HG02973 (cell line): ENCODE measurements around the gene PFDN4.

ENCODE experiments used
- ATAC-seq: cut with Tn5 transposase; IDR thresholded peaks from one replicate; pipeline ENCODE4 v1.9.1; 2021; ENCODE audit warnings: moderate library complexity; ENCODE audit not compliant: unreplicated experiment

The PFDN4 gene

GRCh38 chr20:54173653-54174456 is 34.0 kb upstream of the PFDN4 start, which contains the start of gene CYP24A1:
Gene CYP24A1 (minus strand): TSS chr20:54173986. CDS start chr20:54173579, 407 bp downstream.
- ATAC-seq: no peak

GRCh38 chr20:54174457-54175175 is 33.3 kb upstream of the PFDN4 start:
- no peak for ATAC-seq

GRCh38 chr20:54176610-54177009 is 31.3 kb upstream of the PFDN4 start:
- ATAC-seq: no peak

GRCh38 chr20:54177378-54177777 is 30.5 kb upstream of the PFDN4 start:
- no peak for ATAC-seq

GRCh38 chr20:54178256-54178655 is 29.6 kb upstream of the PFDN4 start:
- no peak for ATAC-seq

GRCh38 chr20:54179946-54180345 is 27.9 kb upstream of the PFDN4 start:
- ATAC-seq: no peak

- ATAC-seq: no peak
These were observed 27.0 kb upstream of the PFDN4 start for GRCh38 chr20:54180931-54181330.

GRCh38 chr20:54184071-54184470 is 23.8 kb upstream of the PFDN4 start:
- no peak for ATAC-seq

- ATAC-seq: no peak
These were observed 22.8 kb upstream of the PFDN4 start for GRCh38 chr20:54184904-54185626.

- no peak for ATAC-seq
These were observed 19.6 kb upstream of the PFDN4 start for GRCh38 chr20:54188132-54188849.

GRCh38 chr20:54189630-54190029 is 18.3 kb upstream of the PFDN4 start:
- no peak for ATAC-seq

- ATAC-seq: no peak
These were observed 17.7 kb upstream of the PFDN4 start for GRCh38 chr20:54190217-54190616.

- no peak for ATAC-seq
These were observed 14.1 kb upstream of the PFDN4 start for GRCh38 chr20:54193817-54194216.

GRCh38 chr20:54194724-54195438 is 13.0 kb upstream of the PFDN4 start:
- no peak for ATAC-seq

- ATAC-seq: no peak
These were observed 12.1 kb upstream of the PFDN4 start for GRCh38 chr20:54195483-54196472.

GRCh38 chr20:54197621-54198604 is 10.0 kb upstream of the PFDN4 start:
- ATAC-seq: no peak

GRCh38 chr20:54199283-54199682 is 8.6 kb upstream of the PFDN4 start:
- no peak for ATAC-seq

- no peak for ATAC-seq
These were observed 8.1 kb upstream of the PFDN4 start for GRCh38 chr20:54199721-54200176.
